CD4-positive, alpha-beta T cell (primary cell): ENCODE measurements around the gene CABP1. TPM values are rescaled to one million over a fixed set of nuclear protein-coding genes. Genes with fewer than 3 reads are reported as not detected.
"Not testable (repeated sequence)": the region's sequence is repeated elsewhere in the genome, so short reads cannot be mapped to it uniquely, and the experiment has no call there.

Source experiments
- ATAC-seq: fragments of 200-7000 bp; cut with Tn5 transposase; one replicate; pipeline ENCODE4 v1.10.0; 2022; ENCODE audit warnings: mild to moderate bottlenecking; ENCODE audit not compliant: poor library complexity
- CTCF ChIA-PET: fragments of 350-600 bp; sonication (Branson Sonifier 250); formaldehyde crosslinking; loops from one replicate; lab custom pipeline; 2021; ENCODE audit warnings: antibody characterized with exemption, inconsistent platforms; lab: Charles Lee
- POLR2A ChIA-PET: fragments of 350-600 bp; sonication (Branson Sonifier 250); formaldehyde crosslinking; loops from one replicate; lab custom pipeline; 2021; ENCODE audit warnings: antibody characterized with exemption, inconsistent platforms; lab: Charles Lee
- DNase-seq, 14 experiments: peaks; one replicate each; pipeline ENCODE4 v3.0.0-alpha.2; 2013 to 2020; ENCODE audit warnings: mixed read lengths in 2 of 14
- H3K27ac ChIP-seq, 2 donors: one replicate each; pipeline versions ENCODE4 v1.5.1 to v1.7.0; 2013; ENCODE audit warnings: low read length in 2 of 2, low read depth in 1 of 2, mild to moderate bottlenecking in 1 of 2
- H3K27me3 ChIP-seq, 2 experiments: 1 replicate in 1 of 2; 2 replicates in 1 of 2; pipeline versions ENCODE4 v1.6.1 to v1.7.0; 2013; ENCODE audit warnings: low read length in 2 of 2, control low read depth in 1 of 2, mild to moderate bottlenecking in 1 of 2, moderate library complexity in 1 of 2; ENCODE audit not compliant: insufficient read depth in 2 of 2, control insufficient read depth in 1 of 2
- H3K36me3 ChIP-seq: one replicate; pipeline ENCODE4 v1.6.1; 2013; ENCODE audit warnings: low read length, control low read depth; ENCODE audit not compliant: insufficient read depth
- H3K4me1 ChIP-seq: one replicate; pipeline ENCODE4 v1.6.1; 2013; ENCODE audit warnings: low read length, control low read depth; ENCODE audit not compliant: insufficient read depth
- H3K4me3 ChIP-seq: one replicate; pipeline ENCODE4 v1.5.1; 2013; ENCODE audit warnings: mild to moderate bottlenecking, low read length, moderate library complexity
- H3K9me3 ChIP-seq, 2 experiments: 1 replicate in 1 of 2; 2 replicates in 1 of 2; pipeline versions ENCODE4 v1.6.1 to v1.7.0; 2013; ENCODE audit warnings: low read length in 2 of 2, mild to moderate bottlenecking in 2 of 2, control low read depth in 1 of 2, moderate library complexity in 1 of 2; ENCODE audit not compliant: control insufficient read depth in 1 of 2, insufficient read depth in 1 of 2
- H3K27ac Mint-ChIP-seq: one replicate; pipeline ENCODE4 v1.8.0; 2020; ENCODE audit warnings: mixed read lengths
- H3K27me3 Mint-ChIP-seq: one replicate; pipeline ENCODE4 v1.8.0; 2021; ENCODE audit warnings: mixed read lengths
- H3K36me3 Mint-ChIP-seq: one replicate; pipeline ENCODE4 v1.8.0; 2021; ENCODE audit warnings: low read depth, mixed read lengths
- H3K4me1 Mint-ChIP-seq: one replicate; pipeline ENCODE4 v1.8.0; 2021; ENCODE audit warnings: low read depth, mixed read lengths
- H3K4me3 Mint-ChIP-seq: one replicate; pipeline ENCODE4 v1.8.0; 2020; ENCODE audit warnings: mild to moderate bottlenecking, mixed read lengths
- H3K9me3 Mint-ChIP-seq: one replicate; pipeline ENCODE4 v1.8.0; 2020; ENCODE audit warnings: mixed read lengths
- intact Hi-C, 2 experiments: fragments of 100-400 bp; cut with DNase I in 1 of 2; cut with micrococcal nuclease in 1 of 2; formaldehyde crosslinking; loops; one replicate each; pipeline versions ENCODE4 v1.15.1 to v1.9.0; 2023 to 2025; cut with DNase I, micrococcal nuclease
- total RNA-seq, 174 experiments: library from RNA in 2 of 174; stranded (reverse) in 2 of 174; gene quantifications; one replicate each; pipeline ENCODE4 v1.2.3 and lab custom pipeline; 2021 to 2026
- TF ChIP-seq, protein P1 (sequence below): fragments of 200-600 bp; IDR thresholded peaks from one replicate; pipeline ENCODE4 v1.8.0; 2022; ENCODE audit warnings: antibody characterized with exemption, mild to moderate bottlenecking

The CABP1 gene
- total RNA-seq, 2 experiments from 2014 or later = 0.11 TPM; not detected in 1

DNA sequence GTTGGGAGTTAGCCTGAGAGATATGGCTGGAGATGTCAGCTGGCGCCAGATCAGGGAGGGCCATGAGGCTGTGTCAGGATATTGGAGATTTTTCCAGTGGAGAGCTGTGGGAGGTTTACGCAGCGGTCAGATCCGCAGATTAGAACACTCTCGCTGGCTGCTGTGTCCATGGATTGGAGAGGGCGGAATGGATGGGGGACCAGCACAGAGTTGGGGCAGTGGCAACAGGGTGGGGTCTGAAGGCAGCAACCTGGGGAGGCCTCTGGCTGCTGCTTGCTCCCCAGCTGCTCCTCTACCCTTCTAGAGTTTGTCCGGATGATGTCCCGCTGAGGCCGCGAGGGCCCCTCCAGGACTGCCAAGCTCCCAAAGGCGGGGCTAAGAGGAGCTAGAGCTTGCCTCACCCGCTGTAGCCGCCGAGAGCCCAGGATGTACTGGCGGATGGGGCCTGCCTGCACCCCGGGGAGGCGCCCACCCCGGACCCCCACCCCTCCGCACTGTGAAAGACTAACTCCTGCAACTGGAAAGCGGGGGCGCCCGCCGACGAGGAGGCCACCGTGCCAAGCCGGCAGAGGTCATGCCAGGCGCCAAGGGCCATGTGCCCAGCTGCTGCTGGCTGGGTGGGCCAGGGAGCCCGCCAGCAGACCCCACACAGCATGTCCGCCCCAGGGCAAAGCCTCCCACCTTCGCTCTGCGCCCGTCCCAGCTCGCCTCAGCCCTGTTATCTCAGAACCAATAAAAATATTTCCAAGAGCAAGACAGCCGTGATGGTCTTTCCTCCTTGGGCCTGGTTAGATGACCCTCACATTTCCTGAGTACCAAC is 26.4 kb downstream of the CABP1 start:
- no peak overlapping the region for H3K4me3 ChIP-seq
- H3K4me1 ChIP-seq = no peaks in the 10 kb centered on the region
- POLR2A ChIA-PET = no interaction called here
- no peaks in the 10 kb centered on the region for H3K36me3 ChIP-seq
- no peak for ATAC-seq
- no peaks in the 10 kb centered on the region for H3K9me3 Mint-ChIP-seq
- no peak overlapping the region for H3K4me3 Mint-ChIP-seq
- H3K27me3 Mint-ChIP-seq = no peaks in the 10 kb centered on the region
- no peaks in the 10 kb centered on the region for H3K27me3 ChIP-seq
- no peak for DNase-seq
- intact Hi-C loops = no loop called here
- CTCF ChIA-PET = no interaction called here
- no peak overlapping the region for H3K27ac ChIP-seq
- no peaks in the 10 kb centered on the region for H3K9me3 ChIP-seq
- TF ChIP-seq, protein P1, sequence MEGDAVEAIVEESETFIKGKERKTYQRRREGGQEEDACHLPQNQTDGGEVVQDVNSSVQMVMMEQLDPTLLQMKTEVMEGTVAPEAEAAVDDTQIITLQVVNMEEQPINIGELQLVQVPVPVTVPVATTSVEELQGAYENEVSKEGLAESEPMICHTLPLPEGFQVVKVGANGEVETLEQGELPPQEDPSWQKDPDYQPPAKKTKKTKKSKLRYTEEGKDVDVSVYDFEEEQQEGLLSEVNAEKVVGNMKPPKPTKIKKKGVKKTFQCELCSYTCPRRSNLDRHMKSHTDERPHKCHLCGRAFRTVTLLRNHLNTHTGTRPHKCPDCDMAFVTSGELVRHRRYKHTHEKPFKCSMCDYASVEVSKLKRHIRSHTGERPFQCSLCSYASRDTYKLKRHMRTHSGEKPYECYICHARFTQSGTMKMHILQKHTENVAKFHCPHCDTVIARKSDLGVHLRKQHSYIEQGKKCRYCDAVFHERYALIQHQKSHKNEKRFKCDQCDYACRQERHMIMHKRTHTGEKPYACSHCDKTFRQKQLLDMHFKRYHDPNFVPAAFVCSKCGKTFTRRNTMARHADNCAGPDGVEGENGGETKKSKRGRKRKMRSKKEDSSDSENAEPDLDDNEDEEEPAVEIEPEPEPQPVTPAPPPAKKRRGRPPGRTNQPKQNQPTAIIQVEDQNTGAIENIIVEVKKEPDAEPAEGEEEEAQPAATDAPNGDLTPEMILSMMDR = no peak
- no peaks in the 10 kb centered on the region for H3K4me1 Mint-ChIP-seq
- H3K27ac Mint-ChIP-seq = no peak overlapping the region
- H3K36me3 Mint-ChIP-seq = no peaks in the 10 kb centered on the region

DNA sequence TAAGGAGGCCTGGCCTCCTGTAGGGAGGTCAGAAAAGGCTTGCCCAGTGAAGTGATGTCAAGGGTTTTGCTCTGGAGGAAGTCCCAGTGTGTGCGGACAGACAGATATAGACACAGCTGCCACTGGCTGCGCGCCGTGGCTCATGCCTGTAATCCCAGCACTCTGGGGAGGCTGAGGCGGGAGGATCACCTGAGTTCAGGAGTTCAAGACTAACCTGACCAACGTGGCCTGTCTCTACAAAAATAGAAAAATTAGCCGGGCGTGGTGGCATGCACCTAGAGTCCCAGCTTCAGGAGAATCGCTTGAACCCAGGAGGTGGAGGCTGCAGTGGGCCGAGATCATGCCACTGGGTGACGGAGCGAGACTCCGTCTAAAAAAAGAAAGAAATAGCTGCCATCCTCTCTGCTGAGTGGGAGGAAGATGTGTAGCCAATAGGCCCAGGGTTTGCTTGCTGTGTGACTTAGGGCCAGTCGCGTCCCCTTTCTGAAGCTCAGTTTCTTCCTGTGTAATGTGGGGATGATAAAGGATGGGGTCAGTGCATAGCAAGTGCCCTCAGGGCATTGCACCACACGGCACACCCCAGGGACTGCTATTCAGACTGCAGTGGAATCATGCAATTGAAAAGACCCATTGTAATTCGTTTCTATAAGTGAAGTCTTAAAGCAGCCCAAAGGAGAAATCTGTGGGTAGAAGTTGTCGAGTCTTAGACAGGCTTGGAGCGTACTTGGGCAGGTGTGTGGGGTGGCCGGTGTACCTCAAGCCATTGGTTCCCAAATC is 27.9 kb downstream of the CABP1 start:
- H3K9me3 Mint-ChIP-seq = no peaks in the 10 kb centered on the region
- no peak for DNase-seq
- H3K27ac ChIP-seq = no peak overlapping the region
- TF ChIP-seq, protein P1 = no peak
- H3K4me3 ChIP-seq = no peak overlapping the region
- intact Hi-C loops = no loop called here
- no peaks in the 10 kb centered on the region for H3K36me3 ChIP-seq
- no peaks in the 10 kb centered on the region for H3K27me3 ChIP-seq
- no peaks in the 10 kb centered on the region for H3K4me1 ChIP-seq
- no peak for ATAC-seq
- no peaks in the 10 kb centered on the region for H3K9me3 ChIP-seq
- no peaks in the 10 kb centered on the region for H3K4me1 Mint-ChIP-seq
- no peaks in the 10 kb centered on the region for H3K36me3 Mint-ChIP-seq
- CTCF ChIA-PET = no interaction called here
- POLR2A ChIA-PET = no interaction called here
- H3K27me3 Mint-ChIP-seq = no peaks in the 10 kb centered on the region
- no peak overlapping the region for H3K4me3 Mint-ChIP-seq
- H3K27ac Mint-ChIP-seq = no peak overlapping the region

DNA sequence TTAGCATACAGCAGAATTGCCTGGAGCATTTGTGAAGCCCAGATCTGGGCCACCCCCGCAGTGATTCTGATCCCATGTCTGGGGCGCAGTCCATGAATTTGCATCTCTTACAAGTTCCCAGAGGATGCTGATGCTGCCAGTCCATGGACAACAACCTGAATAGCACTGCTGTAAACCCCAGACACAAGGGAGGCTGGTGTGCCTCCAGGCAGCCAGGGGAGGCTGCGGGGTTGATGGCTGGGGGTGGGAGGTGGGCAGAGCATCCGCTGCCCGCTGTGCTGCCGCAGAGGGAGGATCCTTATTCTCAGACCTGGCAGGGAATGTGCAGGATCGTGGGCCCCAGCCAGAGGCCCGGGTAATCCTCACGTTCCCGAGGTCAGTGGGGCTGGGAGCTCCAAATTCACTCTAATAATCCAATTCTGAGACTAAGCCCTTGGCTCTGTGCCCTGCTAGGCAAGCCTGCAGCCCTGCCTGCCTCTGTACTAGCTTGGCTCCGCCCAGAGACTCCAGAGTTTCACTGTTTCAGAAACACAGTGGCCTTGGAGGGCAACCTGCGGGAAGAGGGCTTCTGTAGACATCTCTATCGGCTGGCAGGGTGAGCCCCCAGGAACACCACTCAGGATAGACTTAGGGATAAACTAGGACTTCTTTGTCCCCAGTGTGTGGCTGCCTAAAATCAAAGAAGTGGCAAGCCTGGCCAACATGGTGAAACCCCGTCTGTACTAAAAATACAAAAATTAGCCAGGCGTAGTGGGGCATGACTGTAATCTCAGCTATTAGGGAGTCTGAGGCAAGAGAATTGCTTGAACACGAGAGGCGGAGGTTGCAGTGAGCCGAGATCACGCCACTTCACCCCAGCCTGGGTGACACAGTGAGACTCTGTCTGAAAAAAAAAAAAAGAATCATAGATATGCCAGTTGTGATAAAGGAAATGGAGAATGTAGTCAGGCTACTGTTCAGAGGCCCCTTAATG is 28.7 kb downstream of the CABP1 start:
- no peaks in the 10 kb centered on the region for H3K27me3 Mint-ChIP-seq
- Histone ChIP-seq H3K4me3 (no peak overlapping the region), H3K36me3 (no peaks in the 10 kb centered on the region), H3K4me1 (no peaks in the 10 kb centered on the region), H3K27ac (no peak overlapping the region), H3K27me3 (no peaks in the 10 kb centered on the region), H3K9me3 (no peaks in the 10 kb centered on the region)
- ChIA-PET CTCF (no interaction called here), POLR2A (no interaction called here)
- TF ChIP-seq, protein P1 = no peak
- no peaks in the 10 kb centered on the region for H3K36me3 Mint-ChIP-seq
- H3K4me3 Mint-ChIP-seq = no peak overlapping the region
- ATAC-seq (no peak), DNase-seq (no peak)
- H3K27ac Mint-ChIP-seq = no peak overlapping the region
- H3K9me3 Mint-ChIP-seq = no peaks in the 10 kb centered on the region
- H3K4me1 Mint-ChIP-seq = no peaks in the 10 kb centered on the region
- intact Hi-C loops = no loop called here

DNA sequence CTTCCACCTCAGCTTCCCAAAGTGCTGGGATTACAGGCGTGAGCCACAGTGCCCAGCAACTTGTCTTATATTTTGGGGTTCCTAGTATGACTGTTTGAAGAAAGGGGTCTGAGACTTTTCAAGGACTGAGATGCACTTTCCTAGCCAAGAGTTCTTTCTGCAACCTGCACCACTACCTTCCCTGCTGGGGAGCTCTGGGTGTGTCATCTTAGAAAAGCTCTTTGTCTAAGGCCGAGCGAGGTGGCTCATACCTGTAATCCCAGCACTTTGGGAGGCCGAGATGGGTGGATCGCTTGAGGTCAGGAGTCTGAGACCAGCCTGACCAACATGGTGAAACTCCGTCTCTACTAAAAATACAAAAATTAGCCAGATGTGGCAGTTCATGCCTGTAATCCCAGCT is 29.8 kb downstream of the CABP1 start:
- POLR2A ChIA-PET, H3K27me3 ChIP-seq, CTCF ChIA-PET, ATAC-seq, H3K36me3 Mint-ChIP-seq, DNase-seq, H3K27ac Mint-ChIP-seq, H3K4me3 ChIP-seq, H3K27ac ChIP-seq, H3K4me1 ChIP-seq, H3K9me3 ChIP-seq, H3K4me3 Mint-ChIP-seq, H3K36me3 ChIP-seq, H3K4me1 Mint-ChIP-seq, H3K9me3 Mint-ChIP-seq, intact Hi-C loops, H3K27me3 Mint-ChIP-seq: not testable (repeated sequence)
